Left ventricle myocardium inferior (tissue), 1 donor: ENCODE data around the gene SCN2A. TPM values are rescaled to one million over a fixed set of nuclear protein-coding genes. Genes with fewer than 3 reads are reported as not detected.
A peak's percentile ranks its signal among the peaks of the same experiment; 100 is the strongest.

Experiments used
- DNase-seq: peaks from one replicate; pipeline ENCODE4 v3.0.0-alpha.2; 2020
- H3K27ac ChIP-seq: fragments of 200-600 bp; replicated peaks from 2 replicates; pipeline ENCODE4 v1.8.0; 2021
- H3K27me3 ChIP-seq: fragments of 200-600 bp; 2 replicates; pipeline ENCODE4 v1.8.0; 2021; ENCODE audit warnings: low read depth
- H3K36me3 ChIP-seq: fragments of 200-600 bp; 2 replicates; pipeline ENCODE4 v1.8.0; 2021
- H3K4me1 ChIP-seq: fragments of 200-600 bp; 2 replicates; pipeline ENCODE4 v1.8.0; 2021
- H3K4me3 ChIP-seq: fragments of 200-600 bp; 2 replicates; pipeline ENCODE4 v1.8.0; 2021; ENCODE audit warnings: mild to moderate bottlenecking, moderate library complexity
- H3K9me3 ChIP-seq: fragments of 200-600 bp; replicated peaks from 2 replicates; pipeline ENCODE4 v1.8.0; 2021
- intact Hi-C: fragments of 100-400 bp; cut with micrococcal nuclease; formaldehyde crosslinking; loops from one replicate; pipeline ENCODE4 v1.11.0; 2022
- total RNA-seq: library from RNA; stranded (reverse); fragmentation: NEBNext Ultra II Directional; extraction: Animal tissue kit (Norgen Biotek cat#: 25700); gene quantifications from one replicate; pipeline ENCODE4 v1.2.1, GENCODE V29; 2021
- TF ChIP-seq, protein P1 (sequence below): fragments of 200-600 bp; IDR thresholded peaks from 2 replicates; pipeline ENCODE4 v1.8.0; 2021; ENCODE audit warnings: antibody characterized with exemption, mild to moderate bottlenecking, borderline replicate concordance
- donor health status: DM: no; HTN: yes; CAD: no; lungs with severe emphysema.

The SCN2A gene
- total RNA-seq, 1 donor from 2014 or later: 0.08 TPM

DNA sequence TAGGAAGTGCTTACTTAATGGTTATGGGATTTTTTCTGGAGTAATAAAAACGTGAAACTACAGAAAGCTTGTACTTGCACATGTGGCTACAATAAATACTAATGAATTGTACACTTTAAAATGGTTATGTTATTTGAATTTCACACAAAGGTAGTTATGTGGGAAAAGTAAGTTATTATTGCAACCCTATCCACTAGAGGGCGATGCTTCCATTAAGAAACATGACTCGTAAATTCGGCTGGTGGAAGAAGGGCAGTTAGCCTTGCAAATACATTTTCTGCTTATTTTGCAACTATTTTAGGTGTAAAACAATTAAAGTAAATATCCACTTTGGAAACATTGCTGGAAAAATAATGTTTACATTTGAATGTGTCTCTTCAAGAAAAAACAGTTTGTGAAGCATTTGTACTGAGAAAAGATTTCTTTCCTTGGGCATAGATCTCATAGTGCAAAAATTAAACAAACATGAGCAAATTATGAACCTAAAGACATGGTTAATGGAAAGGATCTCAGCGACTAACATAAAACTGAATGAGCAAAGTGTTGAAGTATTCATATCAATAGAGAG lies 162.2 kb downstream of the SCN2A start:
- no peaks in the 10 kb centered on the region for H3K9me3 ChIP-seq
- intact Hi-C loops: loop anchor here (5.0 to 10.0 kb wide), 2 partner anchors 296 to 473 kb away; no protein-coding TSS in a partner anchor
- H3K36me3 ChIP-seq: no peaks in the 10 kb centered on the region
- no peak overlapping the region for H3K27ac ChIP-seq
- H3K27me3 ChIP-seq: peaks cover 12% of the 10 kb centered on the region
- no peak for DNase-seq
- TF ChIP-seq, protein P1, sequence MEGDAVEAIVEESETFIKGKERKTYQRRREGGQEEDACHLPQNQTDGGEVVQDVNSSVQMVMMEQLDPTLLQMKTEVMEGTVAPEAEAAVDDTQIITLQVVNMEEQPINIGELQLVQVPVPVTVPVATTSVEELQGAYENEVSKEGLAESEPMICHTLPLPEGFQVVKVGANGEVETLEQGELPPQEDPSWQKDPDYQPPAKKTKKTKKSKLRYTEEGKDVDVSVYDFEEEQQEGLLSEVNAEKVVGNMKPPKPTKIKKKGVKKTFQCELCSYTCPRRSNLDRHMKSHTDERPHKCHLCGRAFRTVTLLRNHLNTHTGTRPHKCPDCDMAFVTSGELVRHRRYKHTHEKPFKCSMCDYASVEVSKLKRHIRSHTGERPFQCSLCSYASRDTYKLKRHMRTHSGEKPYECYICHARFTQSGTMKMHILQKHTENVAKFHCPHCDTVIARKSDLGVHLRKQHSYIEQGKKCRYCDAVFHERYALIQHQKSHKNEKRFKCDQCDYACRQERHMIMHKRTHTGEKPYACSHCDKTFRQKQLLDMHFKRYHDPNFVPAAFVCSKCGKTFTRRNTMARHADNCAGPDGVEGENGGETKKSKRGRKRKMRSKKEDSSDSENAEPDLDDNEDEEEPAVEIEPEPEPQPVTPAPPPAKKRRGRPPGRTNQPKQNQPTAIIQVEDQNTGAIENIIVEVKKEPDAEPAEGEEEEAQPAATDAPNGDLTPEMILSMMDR: peak; percentile 77
- H3K4me3 ChIP-seq: no peak overlapping the region
- H3K4me1 ChIP-seq: no peaks in the 10 kb centered on the region

DNA sequence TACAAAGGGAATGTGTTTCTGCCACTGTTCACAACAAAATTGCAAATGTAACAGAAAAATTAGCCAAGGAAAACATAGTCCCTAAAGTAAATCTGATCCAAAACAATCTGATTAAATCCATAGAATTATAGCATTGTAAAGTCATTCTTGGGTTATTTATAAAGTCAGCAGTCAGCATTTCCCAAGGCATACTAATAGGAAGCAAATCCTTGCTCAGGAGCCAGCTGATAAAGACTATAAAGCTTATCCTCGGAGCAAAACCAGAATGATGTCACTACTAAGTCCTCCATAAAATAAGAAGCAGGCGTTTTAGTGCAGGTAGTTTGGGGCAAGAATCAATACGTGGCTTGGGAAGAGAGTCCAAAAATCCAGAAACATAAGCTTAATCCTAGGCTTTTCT lies 162.9 kb downstream of the SCN2A start:
- no peaks in the 10 kb centered on the region for H3K4me1 ChIP-seq
- TF ChIP-seq, protein P1: no peak
- intact Hi-C loops: loop anchor here (5.0 to 10.0 kb wide), 2 partner anchors 295 to 473 kb away; no protein-coding TSS in a partner anchor
- H3K9me3 ChIP-seq: no peaks in the 10 kb centered on the region
- no peak for DNase-seq
- no peak overlapping the region for H3K27ac ChIP-seq
- no peak overlapping the region for H3K4me3 ChIP-seq
- H3K27me3 ChIP-seq: peaks cover 9% of the 10 kb centered on the region
- no peaks in the 10 kb centered on the region for H3K36me3 ChIP-seq

DNA sequence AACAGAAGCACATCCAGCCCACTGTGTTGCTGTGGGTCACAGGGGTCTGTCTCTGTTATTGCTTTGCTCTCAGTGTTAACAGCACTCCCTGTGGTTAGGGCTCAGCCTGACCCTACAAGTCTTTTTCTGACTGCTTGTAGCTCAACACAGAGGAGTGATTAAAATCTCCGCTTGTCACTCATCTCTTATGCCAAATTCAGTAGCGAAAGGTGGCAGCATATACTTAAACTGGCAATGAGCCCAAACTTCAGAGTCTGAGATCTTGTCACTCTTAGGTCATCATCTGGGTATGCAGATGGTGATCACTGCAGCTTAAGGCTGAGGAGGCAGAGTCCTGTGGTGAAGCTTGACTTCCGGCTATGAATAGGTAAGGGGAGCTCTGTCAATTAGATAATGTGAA lies 167.0 kb downstream of the SCN2A start:
- no peaks in the 10 kb centered on the region for H3K9me3 ChIP-seq
- H3K4me3 ChIP-seq: no peak overlapping the region
- no peaks in the 10 kb centered on the region for H3K36me3 ChIP-seq
- TF ChIP-seq, protein P1: no peak
- no peaks in the 10 kb centered on the region for H3K27me3 ChIP-seq
- no peak for DNase-seq
- intact Hi-C loops: loop anchor here (10.0 kb wide), 1 partner anchor 469 kb away; no protein-coding TSS in a partner anchor
- H3K4me1 ChIP-seq: peaks cover 4% of the 10 kb centered on the region
- no peak overlapping the region for H3K27ac ChIP-seq

DNA sequence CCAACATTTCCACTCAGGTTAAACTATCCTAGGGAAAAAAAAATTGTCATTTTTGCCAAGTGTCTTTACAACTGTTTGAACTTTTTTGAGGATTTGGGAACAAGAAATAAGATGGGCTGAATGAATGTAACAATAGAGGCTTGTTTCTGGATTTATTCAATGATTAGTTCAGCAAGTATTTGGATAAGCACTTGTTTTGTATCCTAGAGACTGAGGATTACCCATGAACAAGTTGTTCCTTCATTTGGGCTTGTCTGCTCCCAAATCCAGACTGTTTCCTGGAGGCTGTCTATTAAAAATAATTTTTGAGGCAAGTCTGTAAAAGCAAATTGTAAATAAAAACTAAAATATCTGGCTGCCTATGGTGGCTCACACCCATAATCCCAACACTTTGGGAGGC lies 168.3 kb downstream of the SCN2A start:
- no peak for DNase-seq
- Histone ChIP-seq H3K27ac (no peak overlapping the region), H3K9me3 (no peaks in the 10 kb centered on the region), H3K4me1 (peaks cover 4% of the 10 kb centered on the region), H3K4me3 (no peak overlapping the region), H3K27me3 (no peaks in the 10 kb centered on the region), H3K36me3 (no peaks in the 10 kb centered on the region)
- intact Hi-C loops: loop anchor here (10.0 kb wide), 1 partner anchor 467 kb away; no protein-coding TSS in a partner anchor
- TF ChIP-seq, protein P1: no peak

DNA sequence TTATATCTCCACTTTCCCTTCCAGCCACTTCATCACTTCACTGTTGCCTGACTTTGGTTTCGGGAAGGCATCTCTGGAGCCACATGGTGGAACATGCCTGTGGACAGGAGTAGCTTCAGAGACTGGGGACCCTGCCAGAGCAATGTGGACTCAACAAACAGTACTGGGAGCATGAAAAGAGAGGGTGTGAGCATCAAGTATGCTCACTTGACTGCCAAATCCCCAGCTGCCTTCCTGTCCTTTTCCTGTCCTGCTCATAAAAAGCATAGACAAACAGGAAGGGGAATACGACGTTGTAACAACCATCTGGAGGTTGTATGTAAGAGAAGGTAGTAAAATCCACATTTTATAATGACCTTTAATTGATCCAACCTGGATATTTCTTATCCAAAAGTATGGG lies 169.0 kb downstream of the SCN2A start:
- TF ChIP-seq, protein P1: no peak
- Histone ChIP-seq H3K36me3 (no peaks in the 10 kb centered on the region), H3K27me3 (no peaks in the 10 kb centered on the region), H3K9me3 (no peaks in the 10 kb centered on the region), H3K4me3 (no peak overlapping the region), H3K27ac (no peak overlapping the region), H3K4me1 (peaks cover 4% of the 10 kb centered on the region)
- no peak for DNase-seq
- intact Hi-C loops: loop anchor here (10.0 kb wide), 1 partner anchor 467 kb away; no protein-coding TSS in a partner anchor
